Fibroblast of villous mesenchyme (primary cell): Measurements from ENCODE around the gene MTX2. TPM values are rescaled to one million over a fixed set of nuclear protein-coding genes. Genes with fewer than 3 reads are reported as not detected.

Source experiments
- DNase-seq: peaks from one replicate; pipeline ENCODE4 v3.0.0-alpha.2; 2010; ENCODE audit warnings: low read depth
- H3K4me3 ChIP-seq: 2 replicates; pipeline ENCODE4 v1.5.1; 2011; ENCODE audit warnings: low read depth, mild to moderate bottlenecking, low read length
- CTCF ChIP-seq: IDR thresholded peaks from 2 replicates; pipeline ENCODE4 v1.5.1; 2012; ENCODE audit warnings: low read depth, mild to moderate bottlenecking, low read length; ENCODE audit not compliant: insufficient read depth
- total RNA-seq: library from RNA; depleted of rRNA; stranded (reverse); fragments of >200 nt; gene quantifications from 2 replicates; pipeline ENCODE4 v1.2.3, GENCODE V29; 2012

MTX2 gene
- total RNA-seq, 1 donor: 16.8 TPM

- no peak overlapping the region for H3K4me3 ChIP-seq
- no peak for DNase-seq
- TF ChIP-seq CTCF: no peak
Observed at GRCh38 chr2:176324862-176325261, 55.6 kb downstream of the MTX2 start.

GRCh38 chr2:176325732-176326131, 56.5 kb downstream of the MTX2 start:
- TF ChIP-seq CTCF: no peak
- H3K4me3 ChIP-seq: no peak overlapping the region
- no peak for DNase-seq

- no peak for TF ChIP-seq CTCF
- H3K4me3 ChIP-seq: no peak overlapping the region
- DNase-seq: no peak
Observed at GRCh38 chr2:176328149-176328548, 58.9 kb downstream of the MTX2 start.

GRCh38 chr2:176330612-176331011, 61.4 kb downstream of the MTX2 start:
- DNase-seq: no peak
- no peak overlapping the region for H3K4me3 ChIP-seq
- no peak for TF ChIP-seq CTCF

GRCh38 chr2:176331646-176332045, 62.4 kb downstream of the MTX2 start:
- no peak for DNase-seq
- no peak for TF ChIP-seq CTCF
- H3K4me3 ChIP-seq: no peak overlapping the region

GRCh38 chr2:176334729-176335128, 65.5 kb downstream of the MTX2 start:
- DNase-seq: no peak
- TF ChIP-seq CTCF: no peak
- H3K4me3 ChIP-seq: no peak overlapping the region

- DNase-seq: no peak
- no peak overlapping the region for H3K4me3 ChIP-seq
- TF ChIP-seq CTCF: no peak
Observed at GRCh38 chr2:176338395-176338794, 69.2 kb downstream of the MTX2 start.
